ENCODE measurements around the gene GUCA2B. TPM values are rescaled to one million over a fixed set of nuclear protein-coding genes. Genes with fewer than 3 reads are reported as not detected.

The GUCA2B gene
- polyA plus RNA-seq, 3 donors from 2014 or later: not detected

GRCh38 chr1:42133809-42134526 is 19.2 kb upstream of the GUCA2B start:
- Mint-ChIP-seq H3K4me1 (no peaks in the 10 kb centered on the region), H3K9me3 (no peaks in the 10 kb centered on the region), H3K36me3 (no peaks in the 10 kb centered on the region), H3K4me3 (no peak overlapping the region), H3K27ac (no peak overlapping the region), H3K27me3 (ENCODE audit: low read depth in 3 of 3) (peaks cover 0 to 8% (median 0%) of the 10 kb centered on the region in 3 donors)
- DNase-seq: no peak

DNA sequence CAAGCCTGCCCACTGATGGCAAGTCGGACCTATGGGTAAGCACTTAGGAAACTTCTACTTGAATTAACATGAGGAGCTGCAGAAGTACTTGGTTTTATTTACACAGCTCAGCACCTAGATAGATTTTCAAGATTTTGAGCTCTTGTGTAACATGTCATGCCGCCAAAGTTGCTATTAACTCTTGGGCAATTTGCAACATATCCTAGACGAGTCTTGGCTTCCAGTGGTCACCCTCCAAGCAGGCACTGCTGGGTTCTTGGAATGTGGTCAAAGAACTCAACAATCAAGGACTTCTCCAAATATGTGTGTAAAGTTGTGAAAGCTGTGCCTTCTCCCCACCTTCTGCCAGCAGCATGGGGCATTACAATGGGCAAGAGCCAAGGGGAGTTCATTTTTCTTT is 17.8 kb upstream of the GUCA2B start:
- DNase-seq: no peak
- Mint-ChIP-seq H3K27ac (no peak overlapping the region), H3K4me1 (no peaks in the 10 kb centered on the region), H3K4me3 (no peak overlapping the region), H3K9me3 (no peaks in the 10 kb centered on the region), H3K36me3 (no peaks in the 10 kb centered on the region), H3K27me3 (ENCODE audit: low read depth in 3 of 3) (peaks cover 0 to 8% (median 0%) of the 10 kb centered on the region in 3 donors)

DNA sequence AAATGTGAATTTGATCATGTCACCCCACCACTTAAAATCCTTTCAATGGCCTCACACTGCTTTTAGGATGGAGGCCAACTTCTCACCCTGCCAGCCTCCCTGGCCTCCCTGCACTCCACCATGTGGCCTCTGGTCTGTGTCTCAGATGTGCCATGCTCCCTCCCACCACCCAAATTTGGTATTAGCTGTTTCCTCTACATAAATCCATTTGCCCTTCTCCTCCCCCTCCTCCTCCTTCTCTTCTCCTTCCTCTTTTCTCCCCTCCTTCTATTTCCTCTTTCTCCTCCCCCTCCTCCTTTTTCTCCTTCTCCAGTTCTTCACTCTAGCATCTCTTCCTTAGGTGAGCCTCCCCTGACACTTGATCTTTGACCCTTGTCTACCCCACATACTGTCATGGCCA is 16.7 kb upstream of the GUCA2B start:
- Mint-ChIP-seq H3K27me3 (ENCODE audit: low read depth in 3 of 3) (peaks cover 0 to 8% (median 0%) of the 10 kb centered on the region in 3 donors), H3K4me1 (no peaks in the 10 kb centered on the region), H3K36me3 (no peaks in the 10 kb centered on the region), H3K9me3 (no peaks in the 10 kb centered on the region), H3K27ac (no peak overlapping the region), H3K4me3 (no peak overlapping the region)
- no peak for DNase-seq

GRCh38 chr1:42137766-42138165 is 15.4 kb upstream of the GUCA2B start:
- no peak overlapping the region for H3K27ac Mint-ChIP-seq
- no peaks in the 10 kb centered on the region for H3K36me3 Mint-ChIP-seq
- peaks cover 0 to 8% (median 0%) of the 10 kb centered on the region in 3 donors for H3K27me3 Mint-ChIP-seq (ENCODE audit: low read depth in 3 of 3)
- no peak for DNase-seq
- no peak overlapping the region for H3K4me3 Mint-ChIP-seq
- H3K9me3 Mint-ChIP-seq: no peaks in the 10 kb centered on the region
- no peaks in the 10 kb centered on the region for H3K4me1 Mint-ChIP-seq

GRCh38 chr1:42138586-42138985 is 14.6 kb upstream of the GUCA2B start:
- H3K4me1 Mint-ChIP-seq: peaks cover 2 to 4% of the 10 kb centered on the region in 2 donors
- no peaks in the 10 kb centered on the region for H3K9me3 Mint-ChIP-seq
- H3K27ac Mint-ChIP-seq: no peak overlapping the region
- DNase-seq: no peak
- H3K27me3 Mint-ChIP-seq (ENCODE audit: low read depth in 3 of 3): peaks cover 0 to 8% (median 0%) of the 10 kb centered on the region in 3 donors
- H3K4me3 Mint-ChIP-seq: no peak overlapping the region
- H3K36me3 Mint-ChIP-seq: no peaks in the 10 kb centered on the region

DNA sequence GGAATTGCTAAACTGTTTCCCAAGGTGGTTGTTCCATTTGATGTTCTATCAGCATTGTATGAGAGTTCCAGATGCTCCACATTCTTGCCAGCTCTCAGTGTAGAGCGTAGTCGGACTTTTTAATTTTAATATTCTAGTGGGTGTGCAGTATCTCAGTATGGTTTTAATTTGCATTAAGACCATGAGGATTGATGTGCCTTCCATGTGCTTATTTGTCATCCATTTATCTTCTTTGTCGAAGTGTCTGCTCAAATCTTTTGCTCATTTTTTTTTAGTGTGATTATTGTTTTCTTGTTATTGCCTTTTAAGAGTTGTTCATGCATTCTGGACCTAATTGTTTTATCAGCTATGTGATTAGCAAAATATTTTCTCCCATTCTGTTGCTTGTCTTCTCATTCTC is 13.8 kb upstream of the GUCA2B start:
- peaks cover 0 to 9% (median 0%) of the 10 kb centered on the region in 3 donors for H3K27me3 Mint-ChIP-seq (ENCODE audit: low read depth in 3 of 3)
- peaks cover 2 to 4% of the 10 kb centered on the region in 2 donors for H3K4me1 Mint-ChIP-seq

DNA sequence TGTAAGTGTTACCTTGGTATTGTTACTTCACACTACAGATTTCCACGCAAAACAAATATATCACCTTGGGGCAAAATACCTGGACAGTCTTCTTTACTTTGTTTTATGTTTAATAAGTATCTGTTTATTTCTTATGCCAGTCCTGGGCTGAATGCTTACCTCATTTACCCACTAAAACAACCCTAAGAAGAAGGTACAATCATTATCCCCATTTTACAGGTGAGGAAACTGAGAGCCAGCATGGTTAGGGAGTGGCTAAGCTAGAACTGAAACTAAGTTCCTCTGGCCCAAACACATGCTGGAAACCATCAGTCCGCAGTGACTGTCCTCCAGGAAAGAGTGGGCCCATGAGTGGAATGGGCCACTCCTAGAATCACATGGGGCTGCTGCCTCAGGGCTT is 13.0 kb upstream of the GUCA2B start:
- Mint-ChIP-seq H3K9me3 (no peaks in the 10 kb centered on the region), H3K4me1 (peaks cover 2 to 4% of the 10 kb centered on the region in 2 donors), H3K27ac (no peak overlapping the region), H3K27me3 (ENCODE audit: low read depth in 3 of 3) (peaks cover 0 to 12% (median 0%) of the 10 kb centered on the region in 3 donors), H3K36me3 (no peaks in the 10 kb centered on the region), H3K4me3 (no peak overlapping the region)
- no peak for DNase-seq

More for the DNA sequence above, 13.8 kb upstream of the GUCA2B start:
- H3K36me3 Mint-ChIP-seq: no peaks in the 10 kb centered on the region
- DNase-seq: no peak
- no peak overlapping the region for H3K27ac Mint-ChIP-seq
- H3K9me3 Mint-ChIP-seq: no peaks in the 10 kb centered on the region
- H3K4me3 Mint-ChIP-seq: no peak overlapping the region

DNA sequence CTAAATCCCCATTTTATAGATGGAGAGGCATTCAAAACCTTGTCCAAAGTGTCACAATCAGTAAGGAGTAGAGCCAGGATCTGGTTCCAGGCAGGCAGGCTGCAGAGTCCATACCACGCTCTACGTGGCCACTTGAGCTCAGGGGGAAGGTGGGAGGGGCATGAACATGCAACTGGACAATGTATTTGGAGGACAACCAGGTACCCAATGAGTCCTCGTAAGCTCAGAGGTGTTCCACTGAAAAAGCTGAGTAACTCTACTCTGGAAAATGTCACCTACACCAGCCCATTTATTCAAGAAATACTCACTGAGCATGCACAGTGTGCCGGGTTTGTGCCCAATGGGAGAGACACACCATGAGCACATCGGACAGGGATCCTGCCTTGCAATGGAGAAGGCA is 11.2 kb upstream of the GUCA2B start:
- no peaks in the 10 kb centered on the region for H3K36me3 Mint-ChIP-seq
- H3K27ac Mint-ChIP-seq: no peak overlapping the region
- DNase-seq: no peak
- peaks cover 0 to 12% (median 0%) of the 10 kb centered on the region in 3 donors for H3K27me3 Mint-ChIP-seq (ENCODE audit: low read depth in 3 of 3)
- no peaks in the 10 kb centered on the region for H3K9me3 Mint-ChIP-seq
- H3K4me1 Mint-ChIP-seq: peaks cover 4 to 5% of the 10 kb centered on the region in 2 donors
- no peak overlapping the region for H3K4me3 Mint-ChIP-seq

DNA sequence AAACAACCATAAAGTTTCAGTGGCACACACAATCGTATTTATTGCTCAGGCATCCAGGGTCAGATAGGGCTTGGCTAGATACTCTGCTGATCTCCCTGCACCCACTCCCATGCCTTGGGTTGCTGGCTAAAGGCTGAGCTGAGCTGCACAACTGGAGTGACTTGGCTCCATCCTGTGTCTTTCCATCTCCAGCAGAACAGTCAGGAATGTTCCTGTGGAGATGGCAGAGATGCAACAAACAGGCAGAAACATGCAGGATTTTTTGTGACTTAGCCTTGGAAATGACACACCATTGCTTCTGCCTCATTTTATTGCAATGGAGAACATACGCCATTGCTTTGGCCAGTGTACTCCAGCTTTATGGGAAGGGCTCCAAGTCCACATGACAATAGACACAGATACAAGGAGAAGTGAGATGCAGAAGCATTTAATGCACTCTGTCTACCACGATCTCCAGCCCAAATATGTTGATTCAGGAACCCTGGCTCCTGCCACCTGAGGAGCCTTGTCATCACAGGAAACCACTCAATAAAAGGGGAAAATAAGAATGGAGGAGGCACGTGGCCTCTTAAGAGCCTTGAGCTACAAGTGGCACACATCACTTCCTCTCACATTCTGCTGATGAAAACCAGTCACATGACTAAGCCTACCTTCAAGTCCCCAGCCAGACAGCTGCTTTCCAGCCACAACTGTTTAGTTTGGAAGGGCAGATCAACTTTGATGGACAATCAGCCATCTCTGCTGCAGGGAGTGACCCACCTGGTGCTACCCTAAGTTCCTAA is 10.1 kb upstream of the GUCA2B start:
- Mint-ChIP-seq H3K9me3 (no peaks in the 10 kb centered on the region), H3K4me3 (no peak overlapping the region), H3K4me1 (peaks cover 4 to 5% of the 10 kb centered on the region in 2 donors), H3K27ac (no peak overlapping the region), H3K27me3 (ENCODE audit: low read depth in 3 of 3) (peaks cover 0 to 9% (median 0%) of the 10 kb centered on the region in 3 donors), H3K36me3 (no peaks in the 10 kb centered on the region)
- DNase-seq: no peak

- H3K9me3 Mint-ChIP-seq: no peaks in the 10 kb centered on the region
These were observed 9.1 kb upstream of the GUCA2B start for GRCh38 chr1:42143896-42144710.

GRCh38 chr1:42144711-42145388 is 8.4 kb upstream of the GUCA2B start:
- Mint-ChIP-seq H3K9me3 (no peaks in the 10 kb centered on the region), H3K36me3 (no peaks in the 10 kb centered on the region), H3K4me3 (peak overlapping the region in 1 of 5 donors; percentile 17), H3K27me3 (ENCODE audit: low read depth in 3 of 3) (peaks cover 0 to 8% (median 0%) of the 10 kb centered on the region in 3 donors), H3K27ac (no peak overlapping the region), H3K4me1 (peaks cover 4 to 5% of the 10 kb centered on the region in 2 donors)
- no peak for DNase-seq

More at GRCh38 chr1:42143896-42144710, 9.1 kb upstream of the GUCA2B start:
- peaks cover 4 to 5% of the 10 kb centered on the region in 2 donors for H3K4me1 Mint-ChIP-seq
- H3K4me3 Mint-ChIP-seq: no peak overlapping the region
- peaks cover 0 to 8% (median 0%) of the 10 kb centered on the region in 3 donors for H3K27me3 Mint-ChIP-seq (ENCODE audit: low read depth in 3 of 3)
- H3K36me3 Mint-ChIP-seq: no peaks in the 10 kb centered on the region
- no peak overlapping the region for H3K27ac Mint-ChIP-seq
- no peak for DNase-seq

DNA sequence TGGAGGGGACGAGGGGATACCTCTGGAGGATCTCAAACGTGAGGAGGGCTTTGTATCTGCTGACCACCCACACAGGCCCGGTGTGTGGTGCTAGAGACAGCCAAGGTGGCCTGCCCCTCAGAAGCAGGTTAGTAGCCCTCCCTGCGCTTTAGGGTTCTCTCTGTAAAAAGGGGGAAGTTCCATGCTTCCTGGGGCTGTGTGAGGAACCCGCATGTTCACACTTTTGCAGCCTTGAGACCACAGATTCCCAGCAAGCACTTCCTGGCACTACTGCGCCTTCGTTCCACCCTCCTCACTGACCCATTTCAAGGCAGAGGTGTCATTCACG is 7.9 kb upstream of the GUCA2B start:
- H3K9me3 Mint-ChIP-seq: no peaks in the 10 kb centered on the region
- H3K27me3 Mint-ChIP-seq (ENCODE audit: low read depth in 3 of 3): peaks cover 0 to 9% (median 1%) of the 10 kb centered on the region in 3 donors
- no peaks in the 10 kb centered on the region for H3K36me3 Mint-ChIP-seq
- DNase-seq: peak in 2 of 3 donors; percentile 3 to 6
- no peak overlapping the region for H3K27ac Mint-ChIP-seq
- H3K4me3 Mint-ChIP-seq: no peak overlapping the region
- peaks cover 4 to 5% of the 10 kb centered on the region in 2 donors for H3K4me1 Mint-ChIP-seq
